8988T (cell line): ENCODE measurements around the gene CLDN8.

Experiments
- DNase-seq: peaks from one replicate; pipeline ENCODE4 v3.0.0; 2011

The CLDN8 gene

DNA sequence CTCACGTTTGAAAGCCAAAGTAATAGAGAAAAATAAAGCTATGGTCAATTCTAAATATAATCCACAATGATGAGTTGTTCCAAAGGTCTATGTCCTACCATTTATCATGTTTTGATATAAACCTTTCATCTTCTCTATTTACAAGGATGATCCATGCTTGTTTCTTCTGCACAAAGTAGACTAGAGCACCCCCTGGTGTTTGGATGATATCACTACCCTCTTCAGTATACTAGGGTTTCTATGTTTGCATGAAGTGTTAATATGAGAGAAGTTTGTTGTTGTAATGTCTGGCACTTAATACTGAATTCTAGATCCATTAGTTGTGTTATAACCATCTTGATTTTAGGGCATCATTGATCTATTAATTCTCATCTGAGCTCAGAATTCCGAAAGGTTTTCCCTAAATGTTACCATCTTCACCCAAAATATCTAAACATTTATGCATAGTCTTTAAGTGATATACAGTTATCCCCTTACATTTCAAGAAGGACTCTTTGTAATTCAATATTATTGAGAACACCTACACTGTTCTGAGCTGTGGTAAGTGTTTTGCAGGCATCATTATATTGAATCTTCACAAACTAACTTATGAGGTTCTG lies 21.1 kb downstream of the CLDN8 start:
- DNase-seq = no peak

DNA sequence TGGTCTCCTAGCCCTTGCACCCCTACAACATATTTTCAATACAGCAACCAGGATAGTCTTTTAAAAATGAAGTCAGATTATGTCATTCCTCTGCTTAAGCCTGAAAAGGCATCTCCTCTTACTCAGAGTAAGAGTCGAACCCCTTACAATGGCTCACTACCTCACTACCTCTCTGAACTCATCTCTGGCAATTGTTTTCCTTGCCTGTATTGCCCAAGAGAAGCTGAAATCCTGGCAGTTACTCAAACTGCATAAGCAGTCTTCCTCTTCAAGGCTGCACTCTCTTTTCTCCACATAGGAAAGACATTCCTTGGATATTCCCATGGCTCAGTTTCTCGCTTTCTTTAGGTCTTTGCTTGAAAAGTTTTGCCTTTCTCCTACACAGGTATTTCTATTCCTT lies 22.7 kb downstream of the CLDN8 start:
- DNase-seq = no peak

DNA sequence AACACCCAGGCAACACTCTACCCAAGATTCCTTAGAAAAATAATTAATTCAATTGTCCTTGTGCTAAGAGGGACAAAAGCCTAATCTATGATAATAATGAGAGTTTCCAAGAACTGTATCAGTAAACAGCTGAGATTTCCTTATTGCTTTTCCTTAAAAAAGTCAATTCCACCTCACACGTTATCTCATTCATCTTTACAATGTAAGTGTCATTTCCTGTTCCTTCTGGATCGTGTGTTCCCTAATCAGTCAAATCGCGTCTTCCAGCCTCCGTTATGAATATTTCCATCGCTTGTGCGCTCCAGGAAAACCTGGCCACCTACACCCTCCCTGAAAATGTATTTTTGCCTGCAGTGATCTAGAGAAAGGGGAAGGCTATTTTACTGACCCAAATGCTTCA lies 25.3 kb downstream of the CLDN8 start:
- no peak for DNase-seq

DNA sequence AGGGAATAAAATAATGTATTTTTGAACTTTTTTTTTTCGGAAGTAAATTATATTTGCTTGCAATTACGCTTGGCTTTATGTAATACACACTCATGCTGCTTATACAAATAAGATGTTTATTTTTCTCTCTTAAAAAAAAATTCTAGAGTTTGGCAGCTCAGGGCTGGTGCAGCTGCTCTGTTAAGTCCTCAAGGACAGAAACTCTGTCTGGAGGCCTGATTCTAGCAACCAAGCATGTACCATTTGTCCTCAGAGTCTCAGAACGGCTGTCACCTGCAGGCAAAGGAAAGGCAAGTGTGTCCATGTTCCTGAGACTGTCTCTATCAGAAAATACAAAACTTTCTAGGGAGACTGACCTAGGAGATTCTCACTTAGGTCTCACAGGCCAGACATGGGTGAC lies 26.1 kb downstream of the CLDN8 start:
- no peak for DNase-seq

DNA sequence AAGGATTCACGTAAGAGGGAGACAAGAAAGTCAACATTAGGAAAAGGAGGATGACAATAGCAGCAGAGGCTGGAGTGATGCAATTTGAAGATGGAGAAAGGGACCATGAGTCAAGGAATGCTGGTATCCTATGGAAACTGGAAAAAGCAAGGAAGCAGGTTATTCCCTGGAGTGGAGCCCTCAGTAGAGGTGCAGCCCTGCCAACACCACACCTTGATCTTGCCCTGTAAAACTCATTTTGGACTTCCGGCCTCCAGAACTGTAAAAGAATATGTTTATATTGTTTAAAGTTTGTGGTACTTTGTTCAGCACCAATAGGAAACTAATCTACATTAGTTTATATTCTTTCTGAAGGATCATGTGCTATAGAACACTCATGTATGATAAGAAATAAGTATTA lies 29.7 kb downstream of the CLDN8 start:
- no peak for DNase-seq

DNA sequence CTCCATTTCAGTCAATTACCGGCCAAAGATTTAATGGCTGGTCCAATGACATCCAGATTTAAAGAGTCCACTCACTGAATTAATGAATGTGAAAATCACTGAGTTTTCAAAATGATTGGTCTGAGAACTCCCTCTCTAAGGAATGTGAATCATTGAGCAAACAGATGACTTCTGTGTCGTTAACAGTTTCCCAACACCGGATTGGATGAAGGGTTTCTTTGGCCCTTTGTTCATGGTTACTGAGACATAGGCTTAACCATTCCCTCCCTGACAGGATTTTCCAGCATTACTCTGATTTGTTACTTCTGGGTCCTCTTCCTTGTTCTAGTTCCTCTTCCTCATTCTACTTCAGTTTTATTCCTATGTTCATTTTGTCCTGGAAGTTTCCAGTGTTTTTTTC lies 47.8 kb downstream of the CLDN8 start:
- DNase-seq = no peak

DNA sequence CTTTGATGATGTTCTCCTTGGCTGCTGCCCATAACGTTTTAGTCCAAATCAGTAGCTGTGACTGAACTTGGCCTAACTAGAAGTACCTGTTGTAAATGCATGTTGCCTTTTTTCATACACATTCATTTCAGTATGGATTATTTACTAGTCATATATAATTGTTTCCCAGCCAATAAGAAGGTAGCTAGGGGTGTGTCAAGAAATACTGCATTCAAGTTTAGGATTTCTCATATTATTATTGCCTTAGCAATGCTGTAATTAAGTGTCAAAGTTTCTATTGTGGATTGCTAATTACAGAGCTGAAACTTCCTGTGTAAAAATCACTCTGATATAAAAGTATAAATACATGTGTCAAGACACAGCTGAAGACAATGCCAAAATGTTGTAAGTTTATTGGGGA lies 49.2 kb downstream of the CLDN8 start, which contains the start of gene CLDN17:
CLDN17 (minus strand) TSS at position 101 of the 400 bp plus-strand sequence. CDS start 188 bp downstream, outside the sequence.
- DNase-seq = no peak

DNA sequence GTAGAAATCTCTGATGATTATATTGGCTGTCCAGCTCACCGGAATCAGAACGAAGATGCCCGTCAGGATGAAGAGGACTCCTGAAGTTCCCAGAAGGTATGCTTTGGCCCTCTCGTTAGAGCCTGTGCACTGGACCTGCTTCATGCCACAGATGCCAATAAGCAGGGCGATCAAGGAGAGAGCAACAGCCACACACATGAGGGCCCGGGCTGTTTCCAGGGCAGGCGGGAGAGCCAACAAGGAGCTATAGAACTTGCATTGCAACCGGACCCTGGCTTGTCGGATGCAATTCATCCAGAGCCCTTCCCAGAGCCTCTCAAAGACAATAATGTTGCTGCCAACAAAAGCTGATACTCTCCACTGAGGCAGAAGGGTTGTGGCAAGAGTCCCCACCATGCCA lies 49.7 kb downstream of the CLDN8 start:
- no peak for DNase-seq

DNA sequence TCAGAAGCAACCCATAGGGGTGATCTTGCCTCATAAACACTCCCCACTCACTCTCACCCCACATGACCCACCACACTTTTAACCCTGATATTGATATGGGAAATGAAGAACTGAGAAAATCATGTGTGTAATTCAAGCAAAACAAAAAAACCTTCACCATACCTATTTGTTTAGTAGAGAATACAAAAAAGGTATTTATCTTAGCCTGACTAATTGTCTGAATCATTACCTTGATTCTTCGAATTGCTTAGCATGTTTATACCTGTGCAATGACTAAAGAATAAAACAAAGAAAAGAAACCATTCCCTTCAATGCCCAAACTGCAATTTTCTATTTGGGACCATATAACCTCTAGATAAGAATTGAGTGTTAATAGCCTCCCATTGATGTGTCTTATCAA lies 51.1 kb downstream of the CLDN8 start:
- DNase-seq = no peak
